ENCODE measurements around the gene EXOC3. TPM values are rescaled to one million over a fixed set of nuclear protein-coding genes. Genes with fewer than 3 reads are reported as not detected.
"Not testable (repeated sequence)": the region's sequence is repeated elsewhere in the genome, so short reads cannot be mapped to it uniquely, and the experiment has no call there.

EXOC3 gene
- polyA plus RNA-seq, 12 donors: 28.6 to 44.6 (median 35.4) TPM; not detected in 1

GRCh38 chr5:404666-405241, 38.2 kb upstream of the EXOC3 start:
- no peak for DNase-seq

- no peak for DNase-seq
These were observed 37.6 kb upstream of the EXOC3 start for GRCh38 chr5:405421-405820.

GRCh38 chr5:406041-406440, 36.9 kb upstream of the EXOC3 start:
- no peak for DNase-seq

- DNase-seq: no peak
These were observed 35.9 kb upstream of the EXOC3 start for GRCh38 chr5:407051-407450.

GRCh38 chr5:407801-408268, 35.1 kb upstream of the EXOC3 start:
- DNase-seq: no peak

- DNase-seq: no peak
These were observed 32.0 kb upstream of the EXOC3 start for GRCh38 chr5:410911-411517.

- DNase-seq: no peak
These were observed 31.2 kb upstream of the EXOC3 start for GRCh38 chr5:411728-412127.

GRCh38 chr5:414991-415927, 27.7 kb upstream of the EXOC3 start:
- DNase-seq: not testable (repeated sequence)

GRCh38 chr5:415928-416635, 26.9 kb upstream of the EXOC3 start:
- no peak for DNase-seq

- no peak for DNase-seq
These were observed 26.4 kb upstream of the EXOC3 start for GRCh38 chr5:416636-416960.

GRCh38 chr5:417301-418161, 25.4 kb upstream of the EXOC3 start:
- no peak for DNase-seq

- no peak for DNase-seq
These were observed 24.5 kb upstream of the EXOC3 start for GRCh38 chr5:418162-419121.

- no peak for DNase-seq
These were observed 23.0 kb upstream of the EXOC3 start for GRCh38 chr5:419970-420369.

- no peak for DNase-seq
These were observed 22.2 kb upstream of the EXOC3 start for GRCh38 chr5:420632-421286.

- no peak for DNase-seq
These were observed 21.6 kb upstream of the EXOC3 start for GRCh38 chr5:421287-421880.

GRCh38 chr5:421901-422300, 21.1 kb upstream of the EXOC3 start:
- no peak for DNase-seq

GRCh38 chr5:422323-423232, 20.4 kb upstream of the EXOC3 start:
- DNase-seq: no peak

- no peak for DNase-seq
These were observed 19.8 kb upstream of the EXOC3 start for GRCh38 chr5:423233-423565.

All from muscle of arm (tissue), 12 donors.